Hepatocyte (in vitro differentiated cells): ENCODE measurements around the gene ATIC. TPM values are rescaled to one million over a fixed set of nuclear protein-coding genes. Genes with fewer than 3 reads are reported as not detected.

ENCODE experiments used
- DNase-seq: peaks from one replicate; pipeline ENCODE4 v3.0.0-alpha.2; 2016; ENCODE audit warnings: low spot score
- H2AFZ ChIP-seq: fragments of 200-600 bp; sonication (generic); 2 replicates; pipeline ENCODE4 v1.6.0; 2016; ENCODE audit warnings: antibody characterized with exemption, mild to moderate bottlenecking
- H3K27ac ChIP-seq: fragments of 200-600 bp; sonication (generic); 2 replicates; pipeline ENCODE4 v1.5.1; 2016; ENCODE audit warnings: mild to moderate bottlenecking
- H3K27me3 ChIP-seq: fragments of 200-600 bp; sonication (generic); 2 replicates; pipeline ENCODE4 v1.6.1; 2016
- H3K36me3 ChIP-seq: fragments of 200-600 bp; sonication (generic); replicated peaks from 2 replicates; pipeline ENCODE4 v1.5.1; 2016; ENCODE audit warnings: low read depth; ENCODE audit not compliant: insufficient read depth
- H3K4me1 ChIP-seq: fragments of 200-600 bp; sonication (generic); 2 replicates; pipeline ENCODE4 v1.5.1; 2016; ENCODE audit warnings: mild to moderate bottlenecking, moderate library complexity; ENCODE audit not compliant: insufficient read depth
- H3K4me2 ChIP-seq: fragments of 200-600 bp; sonication (generic); 2 replicates; pipeline ENCODE4 v1.6.0; 2016
- H3K4me3 ChIP-seq: fragments of 200-600 bp; sonication (generic); 2 replicates; pipeline ENCODE4 v1.5.1; 2016; ENCODE audit warnings: mild to moderate bottlenecking
- H3K79me2 ChIP-seq: fragments of 200-600 bp; sonication (generic); 2 replicates; pipeline ENCODE4 v1.6.0; 2017; ENCODE audit warnings: mild to moderate bottlenecking
- H3K9me2 ChIP-seq: fragments of 200-600 bp; sonication (generic); replicated peaks from 2 replicates; pipeline ENCODE4 v1.6.0; 2017; ENCODE audit warnings: mild to moderate bottlenecking; ENCODE audit not compliant: insufficient read depth
- H3K9me3 ChIP-seq: fragments of 200-600 bp; sonication (generic); 2 replicates; pipeline ENCODE4 v1.5.1; 2016; ENCODE audit warnings: low read depth, mild to moderate bottlenecking
- H4K20me1 ChIP-seq: fragments of 200-600 bp; sonication (generic); 2 replicates; pipeline ENCODE4 v1.6.0; 2016; ENCODE audit warnings: mild to moderate bottlenecking; ENCODE audit not compliant: insufficient read depth, poor library complexity, severe bottlenecking
- EZH2 ChIP-seq: fragments of 200-600 bp; sonication (generic); IDR thresholded peaks from 2 replicates; pipeline ENCODE4 v1.6.1; 2016; ENCODE audit warnings: antibody characterized with exemption, mild to moderate bottlenecking, borderline replicate concordance
- EZH2phosphoT487 ChIP-seq: fragments of 200-600 bp; sonication (generic); IDR thresholded peaks from one replicate; pipeline ENCODE4 v1.6.1; 2018; ENCODE audit warnings: antibody characterized with exemption, mild to moderate bottlenecking, low read depth, moderate library complexity; ENCODE audit not compliant: unreplicated experiment, severe bottlenecking
- WGBS: methylation state at CpG from one replicate; pipeline ENCODE4 v1.1.6; 2016; ENCODE audit warnings: low lambda C conversion rate; ENCODE audit errors: missing lambda C conversion rate; 5-methylcytosine and 5-hydroxymethylcytosine counted together
- polyA plus RNA-seq: library from polyadenylated mRNA; unstranded; fragments of >200 nt; fragmentation: Nextera tagmentation; extraction: Ambion mirVana; gene quantifications from 2 replicates; pipeline ENCODE4 v1.2.1, GENCODE V29; 2016
- total RNA-seq: library from RNA; depleted of rRNA; stranded (reverse); fragments of >200 nt; gene quantifications from 2 replicates; pipeline ENCODE4 v1.2.3, GENCODE V29; 2014
- TF ChIP-seq, protein P1 (sequence below): fragments of 200-600 bp; sonication (generic); IDR thresholded peaks from 2 replicates; pipeline ENCODE4 v1.5.1; 2016; ENCODE audit warnings: antibody characterized with exemption, mild to moderate bottlenecking; ENCODE audit not compliant: poor library complexity

ATIC gene
- total and polyA plus RNA-seq, 2 experiments from 2014 or later = 19.6 to 82.7 TPM

DNA sequence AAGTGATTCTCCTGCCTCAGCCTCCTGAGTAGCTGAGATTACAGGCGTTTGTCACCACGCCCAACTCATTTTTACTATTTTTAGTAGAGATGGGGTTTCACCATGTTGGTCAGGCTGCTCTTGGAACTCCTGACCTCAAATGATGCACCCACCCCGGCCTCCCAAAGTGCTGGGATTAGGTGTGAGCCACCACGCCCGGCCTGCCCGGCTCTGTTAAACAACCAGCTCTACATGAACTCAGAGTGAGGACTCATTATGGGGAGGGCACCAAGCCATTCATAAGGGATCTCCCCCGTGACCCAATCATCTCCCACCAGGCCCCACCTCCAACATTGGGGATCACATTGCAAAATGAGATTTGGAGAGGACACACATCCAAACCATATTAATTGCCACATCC lies 8.8 kb downstream of the ATIC start:
- no peaks in the 10 kb centered on the region for H3K4me1 ChIP-seq
- H3K27ac ChIP-seq = no peak overlapping the region
- 93% methylated on average over 7 of the region's 7 CpGs for WGBS
- TF ChIP-seq EZH2 = no peak
- TF ChIP-seq EZH2phosphoT487 = no peak
- TF ChIP-seq, protein P1, sequence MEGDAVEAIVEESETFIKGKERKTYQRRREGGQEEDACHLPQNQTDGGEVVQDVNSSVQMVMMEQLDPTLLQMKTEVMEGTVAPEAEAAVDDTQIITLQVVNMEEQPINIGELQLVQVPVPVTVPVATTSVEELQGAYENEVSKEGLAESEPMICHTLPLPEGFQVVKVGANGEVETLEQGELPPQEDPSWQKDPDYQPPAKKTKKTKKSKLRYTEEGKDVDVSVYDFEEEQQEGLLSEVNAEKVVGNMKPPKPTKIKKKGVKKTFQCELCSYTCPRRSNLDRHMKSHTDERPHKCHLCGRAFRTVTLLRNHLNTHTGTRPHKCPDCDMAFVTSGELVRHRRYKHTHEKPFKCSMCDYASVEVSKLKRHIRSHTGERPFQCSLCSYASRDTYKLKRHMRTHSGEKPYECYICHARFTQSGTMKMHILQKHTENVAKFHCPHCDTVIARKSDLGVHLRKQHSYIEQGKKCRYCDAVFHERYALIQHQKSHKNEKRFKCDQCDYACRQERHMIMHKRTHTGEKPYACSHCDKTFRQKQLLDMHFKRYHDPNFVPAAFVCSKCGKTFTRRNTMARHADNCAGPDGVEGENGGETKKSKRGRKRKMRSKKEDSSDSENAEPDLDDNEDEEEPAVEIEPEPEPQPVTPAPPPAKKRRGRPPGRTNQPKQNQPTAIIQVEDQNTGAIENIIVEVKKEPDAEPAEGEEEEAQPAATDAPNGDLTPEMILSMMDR = no peak
- no peak overlapping the region for H2AFZ ChIP-seq
- H3K4me3 ChIP-seq = no peak overlapping the region
- H3K36me3 ChIP-seq = peaks cover 3% of the 10 kb centered on the region
- H4K20me1 ChIP-seq = peaks cover 2% of the 10 kb centered on the region
- H3K4me2 ChIP-seq = no peak overlapping the region
- no peak for DNase-seq
- H3K9me2 ChIP-seq = no peaks in the 10 kb centered on the region
- H3K9me3 ChIP-seq = no peaks in the 10 kb centered on the region
- no peaks in the 10 kb centered on the region for H3K27me3 ChIP-seq
- H3K79me2 ChIP-seq = peaks cover 48% of the 10 kb centered on the region

DNA sequence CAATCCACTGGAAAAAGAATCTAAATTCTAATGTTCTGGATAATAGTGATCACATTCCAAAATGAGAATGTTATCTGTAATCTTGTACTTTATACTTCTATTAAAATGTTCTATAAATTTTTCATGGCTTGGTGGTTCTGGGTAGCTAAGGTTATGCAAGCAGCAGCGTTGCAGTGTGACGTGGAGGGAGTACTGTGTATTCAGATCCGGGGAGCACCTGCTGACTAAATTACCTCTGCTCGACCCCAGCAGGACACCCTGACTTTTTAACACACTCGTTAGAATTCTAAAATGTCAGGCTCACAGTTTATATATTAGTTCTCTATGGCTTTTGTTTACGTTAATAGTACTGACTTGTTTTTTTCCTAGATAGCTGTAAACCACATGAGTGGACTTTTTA lies 13.0 kb downstream of the ATIC start:
- TF ChIP-seq, protein P1 = no peak
- no peak for TF ChIP-seq EZH2phosphoT487
- no peak for TF ChIP-seq EZH2
- Histone ChIP-seq H3K9me2 (no peaks in the 10 kb centered on the region), H4K20me1 (peaks cover 2% of the 10 kb centered on the region), H3K4me2 (no peak overlapping the region), H3K27me3 (no peaks in the 10 kb centered on the region), H3K4me3 (no peak overlapping the region), H3K9me3 (no peaks in the 10 kb centered on the region), H2AFZ (no peak overlapping the region), H3K27ac (no peak overlapping the region), H3K79me2 (peaks cover 35% of the 10 kb centered on the region), H3K4me1 (no peaks in the 10 kb centered on the region), H3K36me3 (no peaks in the 10 kb centered on the region)
- DNase-seq = no peak
- WGBS = 60% methylated on average over 6 of the region's 6 CpGs

- WGBS = 84% methylated on average over 5 of the region's 5 CpGs
- no peak for TF ChIP-seq EZH2phosphoT487
- no peak for TF ChIP-seq EZH2
- TF ChIP-seq, protein P1 = no peak
- no peak for DNase-seq
- Histone ChIP-seq H3K4me1 (peaks cover 10% of the 10 kb centered on the region), H3K79me2 (peaks cover 32% of the 10 kb centered on the region), H4K20me1 (peaks cover 2% of the 10 kb centered on the region), H3K9me2 (no peaks in the 10 kb centered on the region), H3K36me3 (no peaks in the 10 kb centered on the region), H3K4me3 (no peak overlapping the region), H2AFZ (no peak overlapping the region), H3K27me3 (no peaks in the 10 kb centered on the region), H3K27ac (peak overlapping the region; percentile 13), H3K4me2 (no peak overlapping the region), H3K9me3 (no peaks in the 10 kb centered on the region)
These were observed 16.2 kb downstream of the ATIC start for GRCh38 chr2:215328066-215328465.
